ENCODE measurements around the gene ANKRD1. TPM values are rescaled to one million over a fixed set of nuclear protein-coding genes. Genes with fewer than 3 reads are reported as not detected.

Gene ANKRD1
- total RNA-seq, 4 donors from 2014 or later: 18.6 to 168 (median 98.5) TPM

DNA sequence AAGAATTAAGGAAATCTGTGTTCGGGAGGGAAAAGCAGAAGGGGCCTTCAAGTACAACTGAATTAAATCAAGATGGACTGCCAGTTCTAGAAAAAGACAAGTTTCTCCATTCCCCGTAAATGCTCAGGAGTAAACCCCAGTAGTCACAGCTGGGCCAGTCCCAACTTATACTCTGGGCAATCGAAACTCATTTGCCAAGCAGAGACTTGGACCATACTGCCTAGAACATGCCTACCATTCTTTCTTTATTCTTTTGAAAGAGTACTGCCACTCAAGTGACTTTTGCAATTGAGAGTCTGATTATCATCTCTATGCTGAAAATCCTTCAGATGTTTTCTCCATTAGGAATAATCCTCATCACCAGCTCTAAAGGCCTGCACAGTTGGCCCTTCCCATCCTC lies 27.7 kb downstream of the ANKRD1 start:
- Histone ChIP-seq H3K36me3 (peaks cover 0 to 42% of the 10 kb centered on the region in 2 donors), H3K4me1 (no peaks in the 10 kb centered on the region), H3K4me3 (no peak overlapping the region), H3K9me3 (no peaks in the 10 kb centered on the region), H3K27ac (no peak overlapping the region), H3K27me3 (no peaks in the 10 kb centered on the region)
- no peak for TF ChIP-seq POLR2A (IDR thresholded peaks at IDR 0.05)
- TF ChIP-seq, protein P1, sequence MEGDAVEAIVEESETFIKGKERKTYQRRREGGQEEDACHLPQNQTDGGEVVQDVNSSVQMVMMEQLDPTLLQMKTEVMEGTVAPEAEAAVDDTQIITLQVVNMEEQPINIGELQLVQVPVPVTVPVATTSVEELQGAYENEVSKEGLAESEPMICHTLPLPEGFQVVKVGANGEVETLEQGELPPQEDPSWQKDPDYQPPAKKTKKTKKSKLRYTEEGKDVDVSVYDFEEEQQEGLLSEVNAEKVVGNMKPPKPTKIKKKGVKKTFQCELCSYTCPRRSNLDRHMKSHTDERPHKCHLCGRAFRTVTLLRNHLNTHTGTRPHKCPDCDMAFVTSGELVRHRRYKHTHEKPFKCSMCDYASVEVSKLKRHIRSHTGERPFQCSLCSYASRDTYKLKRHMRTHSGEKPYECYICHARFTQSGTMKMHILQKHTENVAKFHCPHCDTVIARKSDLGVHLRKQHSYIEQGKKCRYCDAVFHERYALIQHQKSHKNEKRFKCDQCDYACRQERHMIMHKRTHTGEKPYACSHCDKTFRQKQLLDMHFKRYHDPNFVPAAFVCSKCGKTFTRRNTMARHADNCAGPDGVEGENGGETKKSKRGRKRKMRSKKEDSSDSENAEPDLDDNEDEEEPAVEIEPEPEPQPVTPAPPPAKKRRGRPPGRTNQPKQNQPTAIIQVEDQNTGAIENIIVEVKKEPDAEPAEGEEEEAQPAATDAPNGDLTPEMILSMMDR (IDR thresholded peaks at IDR 0.05 in 4 of 5, conservative IDR thresholded peaks at IDR 0.05 in 1 of 5): no peak
- ATAC-seq (no peak), DNase-seq (no peak)
- intact Hi-C loops (cut with DNase I; ENCODE audit: low total_unique reads): no loop called here
- in situ Hi-C loops (cut with MboI; ENCODE audit: low sequenced_read_pairs in 4 of 4): no loop called here

DNA sequence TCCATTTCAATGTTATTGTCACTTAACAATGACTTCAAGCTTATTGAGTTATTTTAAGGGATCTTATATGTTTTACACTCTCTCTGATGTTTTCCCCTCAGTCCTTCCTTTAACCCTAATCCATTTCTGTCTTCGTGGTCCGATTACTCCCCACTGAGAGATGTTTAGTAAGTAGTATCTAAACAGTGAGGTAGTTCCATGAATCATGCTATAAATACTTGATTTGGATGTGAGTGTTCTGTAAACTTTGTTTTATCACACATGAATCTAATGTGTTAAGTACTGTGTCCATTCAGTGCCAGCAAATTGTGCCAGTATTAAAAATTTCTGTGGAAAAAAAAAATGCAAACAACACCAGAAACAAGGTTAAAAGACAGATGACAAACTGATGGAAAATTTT lies 30.5 kb downstream of the ANKRD1 start:
- Histone ChIP-seq H3K4me3 (no peak overlapping the region), H3K36me3 (peaks cover 0 to 57% of the 10 kb centered on the region in 2 donors), H3K9me3 (no peaks in the 10 kb centered on the region), H3K27ac (no peak overlapping the region), H3K27me3 (no peaks in the 10 kb centered on the region), H3K4me1 (peaks cover 0 to 7% of the 10 kb centered on the region in 2 donors)
- in situ Hi-C loops (cut with MboI; ENCODE audit: low sequenced_read_pairs in 4 of 4) (no loop called here), intact Hi-C loops (cut with DNase I; ENCODE audit: low total_unique reads) (no loop called here)
- TF ChIP-seq, protein P1 (IDR thresholded peaks at IDR 0.05 in 4 of 5, conservative IDR thresholded peaks at IDR 0.05 in 1 of 5): no peak
- no peak for TF ChIP-seq POLR2A (IDR thresholded peaks at IDR 0.05)
- no peak for ATAC-seq
- DNase-seq: no peak

DNA sequence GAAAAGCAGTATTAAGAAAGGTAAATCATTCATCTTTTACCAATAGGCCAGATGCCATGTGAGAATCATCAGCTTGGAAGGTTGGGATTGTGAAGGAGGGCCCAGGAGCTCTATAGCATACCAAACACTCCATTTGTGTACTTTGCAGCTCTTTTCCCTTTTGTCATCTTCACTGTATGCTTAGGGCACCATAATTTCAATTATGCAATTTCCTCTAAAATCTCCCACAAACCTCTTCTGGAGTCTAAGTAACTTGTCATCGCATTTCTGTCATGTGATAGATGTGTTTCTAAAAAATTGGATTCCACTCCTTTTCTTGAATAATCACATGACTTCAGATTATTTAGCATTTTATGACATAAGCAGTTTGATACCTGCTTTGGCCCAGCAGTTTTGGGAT lies 31.3 kb downstream of the ANKRD1 start:
- Histone ChIP-seq H3K27me3 (no peaks in the 10 kb centered on the region), H3K4me1 (peaks cover 7 to 14% of the 10 kb centered on the region in 2 donors), H3K9me3 (no peaks in the 10 kb centered on the region), H3K36me3 (peaks cover 0 to 55% of the 10 kb centered on the region in 2 donors), H3K27ac (no peak overlapping the region), H3K4me3 (no peak overlapping the region)
- in situ Hi-C loops (cut with MboI; ENCODE audit: low sequenced_read_pairs in 4 of 4): no loop called here
- TF ChIP-seq, protein P1 (IDR thresholded peaks at IDR 0.05 in 4 of 5, conservative IDR thresholded peaks at IDR 0.05 in 1 of 5): no peak
- TF ChIP-seq POLR2A (IDR thresholded peaks at IDR 0.05): no peak
- ATAC-seq (no peak), DNase-seq (no peak)
- intact Hi-C loops (cut with DNase I; ENCODE audit: low total_unique reads): no loop called here

DNA sequence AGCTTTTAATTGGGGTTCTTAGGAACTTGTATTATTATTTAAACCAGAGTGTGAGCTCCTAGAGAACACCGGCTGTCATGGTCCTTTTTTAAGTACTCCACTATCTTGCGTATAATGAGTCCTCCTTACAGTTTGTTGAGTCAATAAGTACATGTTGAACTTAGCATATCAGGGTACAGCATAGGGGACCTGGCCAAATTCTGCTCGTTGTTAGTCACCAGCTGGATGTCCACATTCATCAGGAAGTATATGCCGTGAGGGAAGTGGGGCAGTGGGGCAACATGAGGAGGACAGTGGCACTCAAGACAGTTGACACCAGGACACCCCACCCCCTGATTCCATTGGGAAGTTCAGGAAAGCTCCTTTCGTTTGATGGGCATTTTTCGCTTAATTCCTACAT lies 32.5 kb downstream of the ANKRD1 start:
- intact Hi-C loops (cut with DNase I; ENCODE audit: low total_unique reads) (no loop called here), in situ Hi-C loops (cut with MboI; ENCODE audit: low sequenced_read_pairs in 4 of 4) (no loop called here)
- no peak for DNase-seq
- no peak for TF ChIP-seq POLR2A (IDR thresholded peaks at IDR 0.05)
- TF ChIP-seq, protein P1 (IDR thresholded peaks at IDR 0.05 in 4 of 5, conservative IDR thresholded peaks at IDR 0.05 in 1 of 5): no peak
- no peak overlapping the region for H3K4me3 ChIP-seq
- no peaks in the 10 kb centered on the region for H3K27me3 ChIP-seq
- H3K36me3 ChIP-seq: peaks cover 0 to 47% of the 10 kb centered on the region in 2 donors
- H3K27ac ChIP-seq: no peak overlapping the region
- peaks cover 13 to 23% of the 10 kb centered on the region in 2 donors for H3K4me1 ChIP-seq
- ATAC-seq: no peak
- H3K9me3 ChIP-seq: no peaks in the 10 kb centered on the region

DNA sequence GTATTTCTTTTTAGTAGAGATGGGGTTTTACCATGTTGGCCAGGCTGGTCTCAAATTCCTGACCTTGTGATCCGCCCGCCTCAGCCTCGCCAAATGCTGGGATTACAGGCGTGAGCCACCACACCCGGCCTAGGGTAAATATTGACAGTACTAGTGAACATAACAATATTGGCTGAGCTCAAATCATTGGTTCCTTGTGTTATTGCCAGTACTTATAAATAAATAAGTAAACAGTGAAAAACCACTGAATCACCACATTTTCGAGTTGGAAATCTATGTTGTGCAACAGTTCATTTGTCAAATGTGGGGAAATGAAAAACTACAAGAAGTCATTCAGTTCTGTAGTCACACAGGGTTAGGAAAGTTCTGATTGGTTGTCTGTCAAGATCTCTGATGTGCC lies 33.3 kb downstream of the ANKRD1 start:
- Histone ChIP-seq H3K9me3 (no peaks in the 10 kb centered on the region), H3K36me3 (peaks cover 0 to 40% of the 10 kb centered on the region in 2 donors), H3K4me1 (peaks cover 13 to 23% of the 10 kb centered on the region in 2 donors), H3K27me3 (no peaks in the 10 kb centered on the region), H3K4me3 (no peak overlapping the region), H3K27ac (no peak overlapping the region)
- no peak for TF ChIP-seq POLR2A (IDR thresholded peaks at IDR 0.05)
- TF ChIP-seq, protein P1 (IDR thresholded peaks at IDR 0.05 in 4 of 5, conservative IDR thresholded peaks at IDR 0.05 in 1 of 5): no peak
- in situ Hi-C loops (cut with MboI; ENCODE audit: low sequenced_read_pairs in 4 of 4): no loop called here
- intact Hi-C loops (cut with DNase I; ENCODE audit: low total_unique reads): no loop called here
- ATAC-seq (no peak), DNase-seq (no peak)
